ENCODE results near the gene ATP9A. TPM values are rescaled to one million over a fixed set of nuclear protein-coding genes. Genes with fewer than 3 reads are reported as not detected.

Gene ATP9A
- total RNA-seq, 2 experiments from 2014 or later = 0.11 to 0.19 TPM

DNA sequence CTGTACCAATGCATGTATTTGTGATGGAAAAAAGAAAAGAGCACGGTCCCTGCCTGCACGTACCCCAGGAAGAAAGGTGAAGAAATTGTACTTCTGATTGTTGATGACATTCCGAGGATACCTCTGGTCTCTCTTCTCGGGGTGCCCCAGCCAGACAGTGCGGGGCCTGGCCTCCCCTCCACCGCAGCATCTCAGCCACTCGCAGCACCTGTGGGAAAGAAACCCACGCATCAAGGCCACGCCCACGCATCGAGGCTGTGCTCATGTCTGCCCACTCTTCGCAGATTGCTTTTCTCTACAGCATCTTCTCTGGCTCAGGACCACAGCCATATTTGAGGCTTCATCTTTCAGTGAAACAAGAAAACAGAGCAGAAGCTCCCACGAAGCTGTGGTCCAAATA, 38.4 kb downstream of the ATP9A start:
- intact Hi-C loops (cut with DNase I, micrococcal nuclease) = no loop called here
- CTCF ChIA-PET = no interaction called here
- no peaks in the 10 kb centered on the region for H3K27me3 ChIP-seq (ENCODE audit: control insufficient read depth in 1 of 2, insufficient read depth in 2 of 2, low read length in 2 of 2)
- POLR2A ChIA-PET = no interaction called here
- no peak overlapping the region for H3K27ac ChIP-seq (ENCODE audit: low read depth in 1 of 2, low read length in 2 of 2)
- Mint-ChIP-seq H3K4me3 (no peak overlapping the region), H3K4me1 (ENCODE audit: low read depth) (no peaks in the 10 kb centered on the region), H3K27me3 (peaks cover 3% of the 10 kb centered on the region), H3K27ac (no peak overlapping the region), H3K9me3 (no peaks in the 10 kb centered on the region), H3K36me3 (ENCODE audit: low read depth) (no peaks in the 10 kb centered on the region)
- TF ChIP-seq, protein P1, sequence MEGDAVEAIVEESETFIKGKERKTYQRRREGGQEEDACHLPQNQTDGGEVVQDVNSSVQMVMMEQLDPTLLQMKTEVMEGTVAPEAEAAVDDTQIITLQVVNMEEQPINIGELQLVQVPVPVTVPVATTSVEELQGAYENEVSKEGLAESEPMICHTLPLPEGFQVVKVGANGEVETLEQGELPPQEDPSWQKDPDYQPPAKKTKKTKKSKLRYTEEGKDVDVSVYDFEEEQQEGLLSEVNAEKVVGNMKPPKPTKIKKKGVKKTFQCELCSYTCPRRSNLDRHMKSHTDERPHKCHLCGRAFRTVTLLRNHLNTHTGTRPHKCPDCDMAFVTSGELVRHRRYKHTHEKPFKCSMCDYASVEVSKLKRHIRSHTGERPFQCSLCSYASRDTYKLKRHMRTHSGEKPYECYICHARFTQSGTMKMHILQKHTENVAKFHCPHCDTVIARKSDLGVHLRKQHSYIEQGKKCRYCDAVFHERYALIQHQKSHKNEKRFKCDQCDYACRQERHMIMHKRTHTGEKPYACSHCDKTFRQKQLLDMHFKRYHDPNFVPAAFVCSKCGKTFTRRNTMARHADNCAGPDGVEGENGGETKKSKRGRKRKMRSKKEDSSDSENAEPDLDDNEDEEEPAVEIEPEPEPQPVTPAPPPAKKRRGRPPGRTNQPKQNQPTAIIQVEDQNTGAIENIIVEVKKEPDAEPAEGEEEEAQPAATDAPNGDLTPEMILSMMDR (IDR thresholded peaks at IDR 0.05) = no peak
- DNase-seq (no peak), ATAC-seq (ENCODE audit: poor library complexity) (no peak)
- no peaks in the 10 kb centered on the region for H3K36me3 ChIP-seq (ENCODE audit: insufficient read depth, low read length)
- H3K4me1 ChIP-seq (ENCODE audit: insufficient read depth, low read length) = no peaks in the 10 kb centered on the region
- H3K9me3 ChIP-seq (ENCODE audit: control insufficient read depth in 1 of 2, insufficient read depth in 1 of 2, low read length in 2 of 2) = no peaks in the 10 kb centered on the region
- no peak overlapping the region for H3K4me3 ChIP-seq (ENCODE audit: low read length)

DNA sequence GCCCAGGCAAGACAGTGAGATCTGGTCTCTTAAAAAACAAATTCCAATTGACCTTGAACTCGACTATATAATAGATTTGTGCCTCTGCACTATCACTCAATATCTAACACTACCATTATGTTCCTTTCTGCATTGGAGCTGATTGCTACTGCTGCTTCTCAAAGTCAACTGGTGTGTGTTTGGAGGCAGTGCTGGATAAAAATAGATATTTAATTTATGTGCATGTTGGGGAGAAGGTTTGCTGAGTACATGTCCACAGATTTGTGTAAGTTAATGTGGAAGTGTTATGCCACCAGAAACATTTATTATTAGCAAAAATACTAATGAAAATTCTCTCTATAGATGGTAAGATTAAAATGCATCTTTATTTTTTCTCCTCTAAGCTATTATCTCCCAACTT, 39.5 kb downstream of the ATP9A start:
- DNase-seq (no peak), ATAC-seq (ENCODE audit: poor library complexity) (no peak)
- intact Hi-C loops (cut with DNase I, micrococcal nuclease) = no loop called here
- ChIA-PET CTCF (no interaction called here), POLR2A (no interaction called here)
- H3K9me3 ChIP-seq (ENCODE audit: control insufficient read depth in 1 of 2, insufficient read depth in 1 of 2, low read length in 2 of 2) = no peaks in the 10 kb centered on the region
- Mint-ChIP-seq H3K9me3 (no peaks in the 10 kb centered on the region), H3K27ac (no peak overlapping the region), H3K4me1 (ENCODE audit: low read depth) (no peaks in the 10 kb centered on the region), H3K4me3 (no peak overlapping the region), H3K27me3 (peaks cover 3% of the 10 kb centered on the region), H3K36me3 (ENCODE audit: low read depth) (no peaks in the 10 kb centered on the region)
- no peak overlapping the region for H3K27ac ChIP-seq (ENCODE audit: low read depth in 1 of 2, low read length in 2 of 2)
- no peaks in the 10 kb centered on the region for H3K4me1 ChIP-seq (ENCODE audit: insufficient read depth, low read length)
- no peaks in the 10 kb centered on the region for H3K36me3 ChIP-seq (ENCODE audit: insufficient read depth, low read length)
- H3K4me3 ChIP-seq (ENCODE audit: low read length) = no peak overlapping the region
- H3K27me3 ChIP-seq (ENCODE audit: control insufficient read depth in 1 of 2, insufficient read depth in 2 of 2, low read length in 2 of 2) = no peaks in the 10 kb centered on the region
- TF ChIP-seq, protein P1 (IDR thresholded peaks at IDR 0.05) = no peak

DNA sequence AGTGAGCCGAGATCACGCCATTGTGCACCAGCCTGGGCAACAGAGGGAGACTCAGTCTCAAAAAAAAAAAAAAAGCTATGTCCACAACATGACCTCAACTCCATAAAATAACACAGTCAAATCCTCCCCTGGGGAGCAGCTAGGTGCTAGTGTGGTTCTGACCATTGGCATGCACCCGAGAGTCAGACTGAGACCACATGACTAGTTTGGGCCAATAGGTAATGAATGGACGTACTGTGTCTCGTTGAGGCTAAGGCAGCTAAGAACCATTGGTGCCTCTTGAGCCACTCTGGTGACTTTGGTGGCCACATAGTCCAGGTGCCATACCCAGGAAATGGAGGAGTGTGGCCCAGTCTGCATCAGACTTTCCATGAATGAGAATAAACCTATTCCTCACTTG, 40.3 kb downstream of the ATP9A start:
- CTCF ChIA-PET = no interaction called here

More for the DNA sequence above, 40.3 kb downstream of the ATP9A start:
- H3K9me3 ChIP-seq (ENCODE audit: control insufficient read depth in 1 of 2, insufficient read depth in 1 of 2, low read length in 2 of 2) = no peaks in the 10 kb centered on the region
- no peaks in the 10 kb centered on the region for H3K4me1 ChIP-seq (ENCODE audit: insufficient read depth, low read length)
- H3K4me1 Mint-ChIP-seq (ENCODE audit: low read depth) = no peaks in the 10 kb centered on the region
- H3K9me3 Mint-ChIP-seq = no peaks in the 10 kb centered on the region
- no peaks in the 10 kb centered on the region for H3K36me3 ChIP-seq (ENCODE audit: insufficient read depth, low read length)
- H3K27me3 ChIP-seq (ENCODE audit: control insufficient read depth in 1 of 2, insufficient read depth in 2 of 2, low read length in 2 of 2) = no peaks in the 10 kb centered on the region
- H3K27ac Mint-ChIP-seq = no peak overlapping the region
- ATAC-seq (ENCODE audit: poor library complexity) = no peak
- intact Hi-C loops (cut with DNase I, micrococcal nuclease) = no loop called here
- H3K36me3 Mint-ChIP-seq (ENCODE audit: low read depth) = no peaks in the 10 kb centered on the region
- H3K4me3 ChIP-seq (ENCODE audit: low read length) = no peak overlapping the region
- POLR2A ChIA-PET = no interaction called here
- DNase-seq = no peak
- H3K4me3 Mint-ChIP-seq = no peak overlapping the region
- TF ChIP-seq, protein P1 (IDR thresholded peaks at IDR 0.05) = no peak
- peaks cover 3% of the 10 kb centered on the region for H3K27me3 Mint-ChIP-seq
- no peak overlapping the region for H3K27ac ChIP-seq (ENCODE audit: low read depth in 1 of 2, low read length in 2 of 2)

Measured in CD4-positive, alpha-beta T cell (primary cell).